ENCODE results near the gene OSBP2.

The OSBP2 gene

GRCh38 chr22:30872285-30873041 lies 177.8 kb downstream of the OSBP2 start:
- FAIRE-seq: no peak
- no peak for DNase-seq (ENCODE audit: insufficient read length, low spot score)
- no peak for TF ChIP-seq CTCF (IDR thresholded peaks at IDR 0.05; ENCODE audit: insufficient read depth, missing control alignments)

GRCh38 chr22:30873086-30873650 lies 178.5 kb downstream of the OSBP2 start:
- DNase-seq (ENCODE audit: insufficient read length, low spot score) (no peak), FAIRE-seq (no peak)
- no peak for TF ChIP-seq CTCF (IDR thresholded peaks at IDR 0.05; ENCODE audit: insufficient read depth, missing control alignments)

- TF ChIP-seq CTCF (IDR thresholded peaks at IDR 0.05; ENCODE audit: insufficient read depth, missing control alignments): no peak
- DNase-seq (ENCODE audit: insufficient read length, low spot score) (no peak), FAIRE-seq (no peak)
Observed at GRCh38 chr22:30873661-30874060, 179.0 kb downstream of the OSBP2 start.

GRCh38 chr22:30874431-30875370 lies 180.0 kb downstream of the OSBP2 start:
- no peak for TF ChIP-seq CTCF (IDR thresholded peaks at IDR 0.05; ENCODE audit: insufficient read depth, missing control alignments)
- DNase-seq (ENCODE audit: insufficient read length, low spot score) (no peak), FAIRE-seq (no peak)

GRCh38 chr22:30875481-30876215 lies 181.0 kb downstream of the OSBP2 start:
- FAIRE-seq: no peak
- no peak for TF ChIP-seq CTCF (IDR thresholded peaks at IDR 0.05; ENCODE audit: insufficient read depth, missing control alignments)
- no peak for DNase-seq (ENCODE audit: insufficient read length, low spot score)

GRCh38 chr22:30876221-30876751 lies 181.6 kb downstream of the OSBP2 start:
- no peak for FAIRE-seq
- no peak for DNase-seq (ENCODE audit: insufficient read length, low spot score)
- TF ChIP-seq CTCF (IDR thresholded peaks at IDR 0.05; ENCODE audit: insufficient read depth, missing control alignments): no peak
